ENCODE results near the gene RFNG.
"Not testable (repeated sequence)": the region's sequence is repeated elsewhere in the genome, so short reads cannot be mapped to it uniquely, and the experiment has no call there.

The RFNG gene

GRCh38 chr17:82048571-82048971, 3.0 kb downstream of the RFNG start:
- Histone ChIP-seq H3K36me3 (ENCODE audit: control insufficient read depth, insufficient read depth, low read length) (peaks cover 37% of the 10 kb centered on the region), H3K27me3 (ENCODE audit: control insufficient read depth, insufficient read depth, low read length) (no peaks in the 10 kb centered on the region), H3K27ac (ENCODE audit: low read depth, low read length) (no peak overlapping the region), H3K9me3 (ENCODE audit: control insufficient read depth, insufficient read depth, low read length) (no peaks in the 10 kb centered on the region), H3K4me3 (ENCODE audit: low read depth, low read length) (no peak overlapping the region), H3K9ac (ENCODE audit: low read depth, low read length) (no peak overlapping the region), H3K4me1 (ENCODE audit: control insufficient read depth, insufficient read depth, low read length) (peaks cover 3% of the 10 kb centered on the region; the same call in 1 of the 2 replicates)

- Histone ChIP-seq H3K27me3 (ENCODE audit: control insufficient read depth, insufficient read depth, low read length) (no peaks in the 10 kb centered on the region), H3K27ac (ENCODE audit: low read depth, low read length) (no peak overlapping the region), H3K9me3 (ENCODE audit: control insufficient read depth, insufficient read depth, low read length) (no peaks in the 10 kb centered on the region), H3K36me3 (ENCODE audit: control insufficient read depth, insufficient read depth, low read length) (peaks cover 34% of the 10 kb centered on the region), H3K9ac (ENCODE audit: low read depth, low read length) (no peak overlapping the region), H3K4me3 (ENCODE audit: low read depth, low read length) (no peak overlapping the region), H3K4me1 (ENCODE audit: control insufficient read depth, insufficient read depth, low read length) (peaks cover 8% of the 10 kb centered on the region; the same call in 1 of the 2 replicates)
These were observed 3.6 kb downstream of the RFNG start for GRCh38 chr17:82047914-82048570.

- Histone ChIP-seq H3K27ac (ENCODE audit: low read depth, low read length) (no peak overlapping the region), H3K9me3 (ENCODE audit: control insufficient read depth, insufficient read depth, low read length) (no peaks in the 10 kb centered on the region), H3K36me3 (ENCODE audit: control insufficient read depth, insufficient read depth, low read length) (peaks cover 34% of the 10 kb centered on the region), H3K27me3 (ENCODE audit: control insufficient read depth, insufficient read depth, low read length) (no peaks in the 10 kb centered on the region), H3K4me1 (ENCODE audit: control insufficient read depth, insufficient read depth, low read length) (peaks cover 8% of the 10 kb centered on the region; the same call in 1 of the 2 replicates), H3K4me3 (ENCODE audit: low read depth, low read length) (no peak overlapping the region), H3K9ac (ENCODE audit: low read depth, low read length) (no peak overlapping the region)
These were observed 4.2 kb downstream of the RFNG start for GRCh38 chr17:82047379-82047778.

- Histone ChIP-seq H3K9me3 (ENCODE audit: control insufficient read depth, insufficient read depth, low read length) (no peaks in the 10 kb centered on the region), H3K9ac (ENCODE audit: low read depth, low read length) (no peak overlapping the region), H3K27me3 (ENCODE audit: control insufficient read depth, insufficient read depth, low read length) (no peaks in the 10 kb centered on the region), H3K4me3 (ENCODE audit: low read depth, low read length) (no peak overlapping the region), H3K27ac (ENCODE audit: low read depth, low read length) (no peak overlapping the region), H3K4me1 (ENCODE audit: control insufficient read depth, insufficient read depth, low read length) (peaks cover 8% of the 10 kb centered on the region; the same call in 1 of the 2 replicates), H3K36me3 (ENCODE audit: control insufficient read depth, insufficient read depth, low read length) (peaks cover 34% of the 10 kb centered on the region)
These were observed 4.7 kb downstream of the RFNG start for GRCh38 chr17:82046903-82047302.

- Histone ChIP-seq H3K27ac (ENCODE audit: low read depth, low read length) (no peak overlapping the region), H3K4me3 (ENCODE audit: low read depth, low read length) (no peak overlapping the region), H3K27me3 (ENCODE audit: control insufficient read depth, insufficient read depth, low read length) (no peaks in the 10 kb centered on the region), H3K9ac (ENCODE audit: low read depth, low read length) (no peak overlapping the region), H3K4me1 (ENCODE audit: control insufficient read depth, insufficient read depth, low read length) (peaks cover 15% of the 10 kb centered on the region; the same call in 1 of the 2 replicates), H3K9me3 (ENCODE audit: control insufficient read depth, insufficient read depth, low read length) (no peaks in the 10 kb centered on the region), H3K36me3 (ENCODE audit: control insufficient read depth, insufficient read depth, low read length) (peaks cover 34% of the 10 kb centered on the region)
These were observed 5.6 kb downstream of the RFNG start for GRCh38 chr17:82045936-82046484.

- Histone ChIP-seq H3K36me3 (ENCODE audit: control insufficient read depth, insufficient read depth, low read length) (peaks cover 17% of the 10 kb centered on the region), H3K9ac (ENCODE audit: low read depth, low read length) (no peak overlapping the region), H3K27me3 (ENCODE audit: control insufficient read depth, insufficient read depth, low read length) (no peaks in the 10 kb centered on the region), H3K9me3 (ENCODE audit: control insufficient read depth, insufficient read depth, low read length) (no peaks in the 10 kb centered on the region), H3K27ac (ENCODE audit: low read depth, low read length) (no peak overlapping the region), H3K4me3 (ENCODE audit: low read depth, low read length) (no peak overlapping the region), H3K4me1 (ENCODE audit: control insufficient read depth, insufficient read depth, low read length) (peaks cover 16% of the 10 kb centered on the region; the same call in 1 of the 2 replicates)
These were observed 8.1 kb downstream of the RFNG start for GRCh38 chr17:82043507-82043906.

- peaks cover 20% of the 10 kb centered on the region; the same call in 1 of the 2 replicates for H3K4me1 ChIP-seq (ENCODE audit: control insufficient read depth, insufficient read depth, low read length)
- no peak overlapping the region for H3K4me3 ChIP-seq (ENCODE audit: low read depth, low read length)
- no peak overlapping the region for H3K27ac ChIP-seq (ENCODE audit: low read depth, low read length)
- H3K9ac ChIP-seq (ENCODE audit: low read depth, low read length), result no peak overlapping the region
- no peaks in the 10 kb centered on the region for H3K9me3 ChIP-seq (ENCODE audit: control insufficient read depth, insufficient read depth, low read length)
- H3K27me3 ChIP-seq (ENCODE audit: control insufficient read depth, insufficient read depth, low read length), result no peaks in the 10 kb centered on the region
- peaks cover 10% of the 10 kb centered on the region for H3K36me3 ChIP-seq (ENCODE audit: control insufficient read depth, insufficient read depth, low read length)
These were observed 9.0 kb downstream of the RFNG start for GRCh38 chr17:82042649-82043048.

GRCh38 chr17:82041144-82041814, 10.3 kb downstream of the RFNG start:
- H3K4me1 ChIP-seq (ENCODE audit: control insufficient read depth, insufficient read depth, low read length), result peaks cover 20% of the 10 kb centered on the region; the same call in 1 of the 2 replicates
- H3K27me3 ChIP-seq (ENCODE audit: control insufficient read depth, insufficient read depth, low read length), result no peaks in the 10 kb centered on the region
- no peaks in the 10 kb centered on the region for H3K36me3 ChIP-seq (ENCODE audit: control insufficient read depth, insufficient read depth, low read length)
- H3K4me3 ChIP-seq (ENCODE audit: low read depth, low read length), result no peak overlapping the region
- no peak overlapping the region for H3K27ac ChIP-seq (ENCODE audit: low read depth, low read length)
- no peak overlapping the region for H3K9ac ChIP-seq (ENCODE audit: low read depth, low read length)
- H3K9me3 ChIP-seq (ENCODE audit: control insufficient read depth, insufficient read depth, low read length), result no peaks in the 10 kb centered on the region

- Histone ChIP-seq H3K36me3 (ENCODE audit: control insufficient read depth, insufficient read depth, low read length) (peaks cover 9% of the 10 kb centered on the region; the same call in 1 of the 2 replicates), H3K4me1 (ENCODE audit: control insufficient read depth, insufficient read depth, low read length) (peaks cover 20% of the 10 kb centered on the region; the same call in 1 of the 2 replicates), H3K27ac (ENCODE audit: low read depth, low read length) (no peak overlapping the region), H3K4me3 (ENCODE audit: low read depth, low read length) (no peak overlapping the region), H3K9ac (ENCODE audit: low read depth, low read length) (no peak overlapping the region), H3K9me3 (ENCODE audit: control insufficient read depth, insufficient read depth, low read length) (no peaks in the 10 kb centered on the region), H3K27me3 (ENCODE audit: control insufficient read depth, insufficient read depth, low read length) (no peaks in the 10 kb centered on the region)
These were observed 11.8 kb downstream of the RFNG start for GRCh38 chr17:82039695-82040299.

- peaks cover 20% of the 10 kb centered on the region; the same call in 1 of the 2 replicates for H3K4me1 ChIP-seq (ENCODE audit: control insufficient read depth, insufficient read depth, low read length)
- not testable (repeated sequence) for H3K27ac ChIP-seq (ENCODE audit: low read depth, low read length)
These were observed 12.7 kb downstream of the RFNG start for GRCh38 chr17:82038796-82039409.

More at GRCh38 chr17:82038796-82039409, 12.7 kb downstream of the RFNG start:
- H3K9ac ChIP-seq (ENCODE audit: low read depth, low read length); H3K4me3 ChIP-seq (ENCODE audit: low read depth, low read length); H3K36me3 ChIP-seq (ENCODE audit: control insufficient read depth, insufficient read depth, low read length); H3K27me3 ChIP-seq (ENCODE audit: control insufficient read depth, insufficient read depth, low read length); H3K9me3 ChIP-seq (ENCODE audit: control insufficient read depth, insufficient read depth, low read length): not testable (repeated sequence)

Data from HUES48 (cell line).